ES-I3 (cell line): Measurements from ENCODE around the gene SMPD1.

ENCODE experiments used
- H3K36me3 ChIP-seq: 2 replicates; pipeline ENCODE4 v1.6.1; 2013; ENCODE audit warnings: mild to moderate bottlenecking, low read length, control low read depth, moderate library complexity; ENCODE audit not compliant: insufficient read depth
- H3K4me1 ChIP-seq: 2 replicates; pipeline ENCODE4 v1.6.1; 2013; ENCODE audit warnings: mild to moderate bottlenecking, control low read depth, low read length; ENCODE audit not compliant: insufficient read depth
- H3K9ac ChIP-seq: 2 replicates; pipeline ENCODE4 v1.6.1; 2013; ENCODE audit warnings: low read depth, mild to moderate bottlenecking, low read length, moderate library complexity
- H3K9me3 ChIP-seq: 2 replicates; pipeline ENCODE4 v1.6.1; 2013; ENCODE audit warnings: mild to moderate bottlenecking, low read length, moderate library complexity; ENCODE audit not compliant: control insufficient read depth, insufficient read depth

SMPD1 gene

GRCh38 chr11:6415797-6416196 lies 25.5 kb downstream of the SMPD1 start:
- Histone ChIP-seq H3K9ac (no peak overlapping the region), H3K36me3 (no peaks in the 10 kb centered on the region), H3K4me1 (0 out of 2 replicates have a peak, but pooled peaks cover 7% of the 10 kb centered on the region), H3K9me3 (no peaks in the 10 kb centered on the region)

GRCh38 chr11:6417907-6418556 lies 27.8 kb downstream of the SMPD1 start:
- Histone ChIP-seq H3K36me3 (no peaks in the 10 kb centered on the region), H3K4me1 (0 out of 2 replicates have a peak, but pooled peaks cover 7% of the 10 kb centered on the region), H3K9me3 (no peaks in the 10 kb centered on the region), H3K9ac (peak overlapping the region; percentile 93; the same call in 1 of the 2 replicates)

- H3K9ac ChIP-seq = peak overlapping the region; percentile 93; the same call in 1 of the 2 replicates
- H3K4me1 ChIP-seq = 0 out of 2 replicates have a peak, but pooled peaks cover 7% of the 10 kb centered on the region
- no peaks in the 10 kb centered on the region for H3K36me3 ChIP-seq
- no peaks in the 10 kb centered on the region for H3K9me3 ChIP-seq
Observed at GRCh38 chr11:6418557-6419008, 28.3 kb downstream of the SMPD1 start.

- H3K4me1 ChIP-seq = 0 out of 2 replicates have a peak, but pooled peaks cover 7% of the 10 kb centered on the region
- no peaks in the 10 kb centered on the region for H3K36me3 ChIP-seq
- peak within 1 kb of the TSS; percentile 93 for H3K9ac ChIP-seq
- H3K9me3 ChIP-seq = no peaks in the 10 kb centered on the region
Observed at GRCh38 chr11:6419009-6419631, 28.8 kb downstream of the SMPD1 start, which contains the start of gene APBB1. APBB1 (minus strand) TSS chr11:6419094; CDS start chr11:6411347, 7,747 bp downstream.

GRCh38 chr11:6420677-6421076 lies 30.4 kb downstream of the SMPD1 start:
- H3K4me1 ChIP-seq = 0 out of 2 replicates have a peak, but pooled peaks cover 7% of the 10 kb centered on the region
- no peaks in the 10 kb centered on the region for H3K36me3 ChIP-seq
- H3K9ac ChIP-seq = no peak overlapping the region
- no peaks in the 10 kb centered on the region for H3K9me3 ChIP-seq

- no peaks in the 10 kb centered on the region for H3K36me3 ChIP-seq
- H3K9ac ChIP-seq = no peak overlapping the region
Observed at GRCh38 chr11:6427516-6427915, 37.2 kb downstream of the SMPD1 start.

GRCh38 chr11:6431861-6432260 lies 41.6 kb downstream of the SMPD1 start:
- H3K36me3 ChIP-seq = no peaks in the 10 kb centered on the region
- H3K9me3 ChIP-seq = no peaks in the 10 kb centered on the region
- H3K4me1 ChIP-seq = peaks cover 9% of the 10 kb centered on the region
- H3K9ac ChIP-seq = no peak overlapping the region

More at GRCh38 chr11:6427516-6427915, 37.2 kb downstream of the SMPD1 start:
- Histone ChIP-seq H3K4me1 (peaks cover 9% of the 10 kb centered on the region), H3K9me3 (no peaks in the 10 kb centered on the region)

GRCh38 chr11:6433998-6434660 lies 43.9 kb downstream of the SMPD1 start:
- no peaks in the 10 kb centered on the region for H3K36me3 ChIP-seq
- H3K9ac ChIP-seq = no peak overlapping the region
- H3K9me3 ChIP-seq = no peaks in the 10 kb centered on the region
- no peaks in the 10 kb centered on the region for H3K4me1 ChIP-seq

- Histone ChIP-seq H3K9me3 (no peaks in the 10 kb centered on the region), H3K9ac (no peak overlapping the region), H3K4me1 (no peaks in the 10 kb centered on the region)
Observed at GRCh38 chr11:6437423-6437822, 47.1 kb downstream of the SMPD1 start.

GRCh38 chr11:6437993-6438392 lies 47.7 kb downstream of the SMPD1 start:
- H3K9me3 ChIP-seq = no peaks in the 10 kb centered on the region
- H3K36me3 ChIP-seq = no peaks in the 10 kb centered on the region
- no peaks in the 10 kb centered on the region for H3K4me1 ChIP-seq
- H3K9ac ChIP-seq = no peak overlapping the region

More at GRCh38 chr11:6437423-6437822, 47.1 kb downstream of the SMPD1 start:
- no peaks in the 10 kb centered on the region for H3K36me3 ChIP-seq

GRCh38 chr11:6438979-6439571 lies 48.8 kb downstream of the SMPD1 start:
- Histone ChIP-seq H3K9ac (no peak overlapping the region), H3K4me1 (no peaks in the 10 kb centered on the region), H3K36me3 (no peaks in the 10 kb centered on the region), H3K9me3 (no peaks in the 10 kb centered on the region)

- no peaks in the 10 kb centered on the region for H3K36me3 ChIP-seq
- H3K9ac ChIP-seq = no peak within 1 kb of the TSS
- no peaks in the 10 kb centered on the region for H3K4me1 ChIP-seq
- no peaks in the 10 kb centered on the region for H3K9me3 ChIP-seq
Observed at GRCh38 chr11:6440906-6441358, 50.7 kb downstream of the SMPD1 start, which contains the start of gene HPX. HPX (minus strand) TSS chr11:6440987; CDS start chr11:6440963, 24 bp downstream.

GRCh38 chr11:6442441-6442840 lies 52.2 kb downstream of the SMPD1 start:
- no peaks in the 10 kb centered on the region for H3K36me3 ChIP-seq

More at GRCh38 chr11:6442441-6442840, 52.2 kb downstream of the SMPD1 start:
- H3K4me1 ChIP-seq = no peaks in the 10 kb centered on the region
- H3K9me3 ChIP-seq = no peaks in the 10 kb centered on the region
- no peak overlapping the region for H3K9ac ChIP-seq
